HCT116 (cell line): ENCODE measurements around the gene RNGTT. TPM values are rescaled to one million over a fixed set of nuclear protein-coding genes. Genes with fewer than 3 reads are reported as not detected.

Source experiments
- ATAC-seq: fragments of 200-7000 bp; cut with Tn5 transposase; 2 replicates; pipeline ENCODE4 v1.9.1; 2020; ENCODE audit warnings: mild to moderate bottlenecking, moderate library complexity
- BruUV-seq: library from RNA; stranded (reverse); fragments of 400-500 nt; replicated peaks from 2 replicates; lab custom pipeline; 2021; lab: Mats Ljungman, UMichigan
- CTCF ChIA-PET: fragments of 300-600 bp; sonication (Branson Sonifier 250); formaldehyde crosslinking; loops from one replicate; lab custom pipeline; 2021; ENCODE audit warnings: antibody characterized with exemption; lab: Charles Lee
- POLR2A ChIA-PET: fragments of 300-600, 350-600 bp; sonication (Branson Sonifier 250); formaldehyde crosslinking; loops from one replicate; lab custom pipeline; 2021; ENCODE audit warnings: antibody characterized with exemption; lab: Charles Lee
- RAD21 ChIA-PET, 2 experiments: fragments of 300-600 bp; sonication (Branson Sonifier 250); formaldehyde crosslinking; loops; one replicate each; lab custom pipeline; 2023; ENCODE audit warnings: low total read pairs in 2 of 2; ENCODE audit not compliant: uncharacterized antibody in 2 of 2, unreplicated experiment in 2 of 2, low non-redundant PET in 1 of 2; lab: Charles Lee
- DNase-seq: peaks from one replicate; pipeline ENCODE4 v3.0.0-alpha.2; 2010; ENCODE audit warnings: low read depth, low spot score
- H2AFZ ChIP-seq: fragments of 200-600 bp; shearing (Covaris generic), sonication (generic); 2 replicates; pipeline ENCODE4 v1.6.1; 2017; ENCODE audit warnings: low read depth, mixed run types, mixed read lengths, antibody characterized with exemption, low read length; ENCODE audit not compliant: poor library complexity, severe bottlenecking
- H3K27ac ChIP-seq: 2 replicates; pipeline ENCODE4 v1.5.1; 2012; ENCODE audit warnings: low read depth, low read length
- H3K27me3 ChIP-seq: fragments of 200-600 bp; sonication (generic); 2 replicates; pipeline ENCODE4 v1.6.1; 2016; ENCODE audit warnings: mixed run types, low read length, mixed read lengths; ENCODE audit not compliant: insufficient read depth
- H3K36me3 ChIP-seq, 2 experiments: fragments of 200-500 bp in 1 of 2; fragments of 200-600 bp in 1 of 2; sonication (Bioruptor generic) in 1 of 2; sonication (generic) in 1 of 2; 2 replicates each; pipeline versions ENCODE4 v1.5.1 to v1.6.1; 2014 to 2016; ENCODE audit warnings: low read length in 2 of 2, inconsistent platforms in 1 of 2, mixed read lengths in 1 of 2, mixed run types in 1 of 2; ENCODE audit not compliant: insufficient read depth in 2 of 2, control insufficient read depth in 1 of 2
- H3K4me1 ChIP-seq, 2 experiments: fragments of 200-600 bp in 1 of 2; sonication (generic) in 1 of 2; 2 replicates each; pipeline versions ENCODE4 v1.5.1 to v1.6.1; 2012 to 2017; ENCODE audit warnings: low read length in 2 of 2, inconsistent platforms in 1 of 2, mild to moderate bottlenecking in 1 of 2, mixed read lengths in 1 of 2, mixed run types in 1 of 2, moderate library complexity in 1 of 2; ENCODE audit not compliant: insufficient read depth in 2 of 2, control insufficient read depth in 1 of 2
- H3K4me2 ChIP-seq: fragments of 200-600 bp; sonication (generic); 2 replicates; pipeline ENCODE4 v1.6.1; 2017; ENCODE audit warnings: mixed run types, low read length, mixed read lengths
- H3K4me3 ChIP-seq, 2 experiments: fragments of 200-600 bp in 1 of 2; sonication (generic) in 1 of 2; replicated peaks in 1 of 2; 2 replicates each; pipeline ENCODE4 v1.5.1; 2011 to 2016; ENCODE audit warnings: low read length in 2 of 2, control low read depth in 1 of 2, low read depth in 1 of 2, mild to moderate bottlenecking in 1 of 2, mixed read lengths in 1 of 2, mixed run types in 1 of 2
- H3K79me2 ChIP-seq: fragments of 200-600 bp; sonication (generic); 2 replicates; pipeline ENCODE4 v1.6.1; 2017; ENCODE audit warnings: mild to moderate bottlenecking, mixed run types, low read length, moderate library complexity, mixed read lengths; ENCODE audit not compliant: insufficient read depth
- H3K9ac ChIP-seq: fragments of 200-600 bp; sonication (generic); 2 replicates; pipeline ENCODE4 v1.6.1; 2016; ENCODE audit warnings: low read length, mixed read lengths
- H3K9me2 ChIP-seq: fragments of 200-600 bp; sonication (generic), shearing (Covaris generic); 2 replicates; pipeline ENCODE4 v1.6.1; 2017; ENCODE audit warnings: mixed run types, mild to moderate bottlenecking, moderate library complexity; ENCODE audit not compliant: insufficient read depth
- H3K9me3 ChIP-seq, 2 experiments: fragments of 200-500 bp in 1 of 2; fragments of 200-600 bp in 1 of 2; sonication (Bioruptor generic) in 1 of 2; sonication (generic) in 1 of 2; 2 replicates each; pipeline ENCODE4 v1.6.1; 2014 to 2017; ENCODE audit warnings: low read length in 2 of 2, mixed read lengths in 2 of 2, inconsistent platforms in 1 of 2, low read depth in 1 of 2, mild to moderate bottlenecking in 1 of 2, mixed run types in 1 of 2, moderate library complexity in 1 of 2; ENCODE audit not compliant: control insufficient read depth in 1 of 2, insufficient read depth in 1 of 2
- H4K20me1 ChIP-seq: fragments of 200-600 bp; sonication (generic), shearing (Covaris generic); 2 replicates; pipeline ENCODE4 v1.6.1; 2017; ENCODE audit warnings: mixed run types, mild to moderate bottlenecking, moderate library complexity; ENCODE audit not compliant: insufficient read depth
- ATF3 ChIP-seq: IDR thresholded peaks from 2 replicates; pipeline ENCODE4 v1.6.1; 2012
- CBX3 ChIP-seq: IDR thresholded peaks from 2 replicates; pipeline ENCODE4 v1.6.1; 2012; ENCODE audit warnings: low read depth
- CEBPB ChIP-seq: IDR thresholded peaks from 2 replicates; pipeline ENCODE4 v1.6.1; 2012; ENCODE audit warnings: low read depth
- ELF1 ChIP-seq: IDR thresholded peaks from 2 replicates; pipeline ENCODE4 v1.6.1; 2012; ENCODE audit warnings: low read depth, borderline replicate concordance
- EZH2phosphoT487 ChIP-seq: fragments of 200-600 bp; IDR thresholded peaks from 2 replicates; pipeline ENCODE4 v1.6.1; 2018; ENCODE audit warnings: antibody characterized with exemption, borderline replicate concordance
- FOSL1 ChIP-seq: IDR thresholded peaks from 2 replicates; pipeline ENCODE4 v1.6.1; 2012; ENCODE audit warnings: low read depth
- MAX ChIP-seq: IDR thresholded peaks from 2 replicates; pipeline ENCODE4 v1.6.1; 2012
- POLR2A ChIP-seq: IDR thresholded peaks from 2 replicates; pipeline ENCODE4 v1.7.0; 2011; ENCODE audit warnings: borderline replicate concordance; ENCODE audit not compliant: insufficient read depth, insufficient read length; ENCODE audit errors: extremely low read depth
- POLR2AphosphoS5 ChIP-seq: IDR thresholded peaks from 2 replicates; pipeline ENCODE4 v1.6.1; 2011; ENCODE audit warnings: mild to moderate bottlenecking, low read depth, low read length, moderate library complexity
- SIN3A ChIP-seq: IDR thresholded peaks from 2 replicates; pipeline ENCODE4 v1.6.1; 2012; ENCODE audit warnings: low read depth
- SP1 ChIP-seq: IDR thresholded peaks from 2 replicates; pipeline ENCODE4 v1.6.1; 2012; ENCODE audit warnings: low read depth
- ZBTB33 ChIP-seq: IDR thresholded peaks from 2 replicates; pipeline ENCODE4 v1.6.1; 2011; ENCODE audit warnings: mild to moderate bottlenecking, low read length, moderate library complexity; ENCODE audit not compliant: insufficient replicate concordance; ENCODE audit errors: extremely low read depth
- ZFX ChIP-seq: fragments of 450-650 bp; IDR thresholded peaks from 2 replicates; pipeline ENCODE4 v1.6.1; 2017
- ZNF274 ChIP-seq: fragments of 200-500 bp; sonication (Bioruptor generic); IDR thresholded peaks from 2 replicates; pipeline ENCODE4 v1.6.1; 2014; ENCODE audit warnings: mild to moderate bottlenecking, low read depth, low read length, inconsistent platforms
- intact Hi-C: fragments of 100-400 bp; cut with micrococcal nuclease; formaldehyde crosslinking; loops from 2 replicates; pipeline ENCODE4 v1.10.0; 2022
- total RNA-seq: library from RNA; stranded (reverse); gene quantifications from one replicate; pipeline ENCODE4 v1.2.1, GENCODE V29; 2021; ENCODE audit not compliant: unreplicated experiment
- TF ChIP-seq, protein P1 (sequence below), 3 experiments: fragments of 200-600 bp in 1 of 3; sonication (generic) in 1 of 3; IDR thresholded peaks in 2 of 3; conservative IDR thresholded peaks in 1 of 3; 2 replicates each; pipeline ENCODE4 v1.5.1; 2012 to 2017; ENCODE audit warnings: low read depth in 2 of 3, low read length in 2 of 3, antibody characterized with exemption in 1 of 3, borderline replicate concordance in 1 of 3, control low read depth in 1 of 3, mild to moderate bottlenecking in 1 of 3, mixed read lengths in 1 of 3, mixed run types in 1 of 3, moderate library complexity in 1 of 3; ENCODE audit not compliant: insufficient read depth in 1 of 3

Gene RNGTT
- total RNA-seq, 1 experiment from 2014 or later, result 23.0 TPM

DNA sequence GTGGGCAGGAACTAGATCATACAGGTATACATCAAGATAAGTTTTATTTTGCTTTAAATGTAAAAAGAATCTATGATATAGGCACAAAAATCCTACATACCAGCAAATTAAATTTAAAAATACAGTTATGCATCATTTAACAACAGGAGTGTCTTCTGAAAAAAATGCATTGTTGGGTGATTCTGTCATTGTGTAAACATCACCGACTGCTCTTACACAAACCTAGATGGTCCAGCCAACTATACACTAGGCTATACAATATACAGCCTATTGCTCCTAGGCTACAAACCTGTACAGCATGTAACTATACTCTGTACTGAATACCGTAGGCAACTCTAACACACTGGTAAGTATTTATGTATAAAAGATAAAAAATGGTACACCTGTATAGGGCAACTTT lies 139.4 kb downstream of the RNGTT start:
- intact Hi-C loops, result no loop called here
- POLR2A ChIA-PET, result no interaction called here
- H3K4me2 ChIP-seq, result no peak overlapping the region
- no peaks in the 10 kb centered on the region; a peak in 1 of 4 replicates for H3K36me3 ChIP-seq
- H4K20me1 ChIP-seq, result no peaks in the 10 kb centered on the region
- H3K4me1 ChIP-seq, result peaks cover 0 to 6% of the 10 kb centered on the region in 2 experiments; a peak in 2 of 4 replicates
- no TSS peak for BruUV-seq
- DNase-seq (no peak), ATAC-seq (no peak)
- H3K79me2 ChIP-seq, result peaks cover 12% of the 10 kb centered on the region
- H3K9me2 ChIP-seq, result no peaks in the 10 kb centered on the region
- H3K27me3 ChIP-seq, result no peaks in the 10 kb centered on the region
- no peaks in the 10 kb centered on the region for H3K9me3 ChIP-seq
- RAD21 ChIA-PET, result no interaction called here
- CTCF ChIA-PET, result no interaction called here
- H3K9ac ChIP-seq, result no peak overlapping the region
- no peak for TF ChIP-seq ELF1
- no peak for TF ChIP-seq ZNF274
- no peak for TF ChIP-seq POLR2AphosphoS5
- TF ChIP-seq POLR2A, result no peak
- H3K27ac ChIP-seq, result no peak overlapping the region
- no peak overlapping the region for H3K4me3 ChIP-seq
- no peak overlapping the region for H2AFZ ChIP-seq

DNA sequence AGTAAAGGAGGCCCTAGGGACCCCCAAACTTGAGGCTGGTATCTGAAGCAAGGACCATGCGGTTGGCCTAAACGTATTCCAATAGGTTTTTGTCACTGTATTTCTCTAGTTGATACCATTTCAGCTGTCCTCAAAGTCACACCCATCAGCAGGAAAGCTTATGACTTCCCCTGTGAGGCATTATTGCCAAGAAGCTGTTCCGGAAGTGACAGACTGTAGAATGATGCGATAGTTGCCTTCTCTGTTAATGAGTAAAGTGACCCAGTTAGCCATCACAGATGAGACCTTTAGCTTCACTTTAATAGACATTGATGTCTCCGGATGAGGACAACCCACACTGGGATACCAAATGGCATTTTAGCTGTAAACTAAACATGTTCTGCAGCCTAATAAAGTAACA lies 147.9 kb downstream of the RNGTT start:
- ChIA-PET POLR2A (no interaction called here), CTCF (interaction anchor here (0.7 kb wide), 1 partner anchor 55 kb away, joined by 3 read pairs; no protein-coding TSS in a partner anchor), RAD21 (no interaction called here)
- no peaks in the 10 kb centered on the region for H3K9me2 ChIP-seq
- H3K9ac ChIP-seq, result no peak overlapping the region
- no peak overlapping the region for H3K4me2 ChIP-seq
- H3K9me3 ChIP-seq, result no peaks in the 10 kb centered on the region
- intact Hi-C loops, result no loop called here
- H3K36me3 ChIP-seq, result no peaks in the 10 kb centered on the region
- H3K27me3 ChIP-seq, result no peaks in the 10 kb centered on the region
- H3K79me2 ChIP-seq, result no peaks in the 10 kb centered on the region; the same call in 1 of the 2 replicates
- H2AFZ ChIP-seq, result no peak overlapping the region
- H3K4me1 ChIP-seq, result peaks cover 0 to 5% of the 10 kb centered on the region in 2 experiments; a peak in 1 of 4 replicates
- ATAC-seq (no peak), DNase-seq (no peak)
- H4K20me1 ChIP-seq, result peaks cover 5% of the 10 kb centered on the region; the same call in 1 of the 2 replicates
- H3K27ac ChIP-seq, result no peak overlapping the region
- H3K4me3 ChIP-seq, result no peak overlapping the region
- no peak for TF ChIP-seq ATF3
- no peak for TF ChIP-seq SP1
- no peak for TF ChIP-seq CEBPB
- TF ChIP-seq MAX, result no peak
- TF ChIP-seq FOSL1, result no peak
- no peak for TF ChIP-seq SIN3A
- TF ChIP-seq EZH2phosphoT487, result no peak
- no peak for TF ChIP-seq ELF1
- TF ChIP-seq CBX3, result no peak
- TF ChIP-seq, protein P1, sequence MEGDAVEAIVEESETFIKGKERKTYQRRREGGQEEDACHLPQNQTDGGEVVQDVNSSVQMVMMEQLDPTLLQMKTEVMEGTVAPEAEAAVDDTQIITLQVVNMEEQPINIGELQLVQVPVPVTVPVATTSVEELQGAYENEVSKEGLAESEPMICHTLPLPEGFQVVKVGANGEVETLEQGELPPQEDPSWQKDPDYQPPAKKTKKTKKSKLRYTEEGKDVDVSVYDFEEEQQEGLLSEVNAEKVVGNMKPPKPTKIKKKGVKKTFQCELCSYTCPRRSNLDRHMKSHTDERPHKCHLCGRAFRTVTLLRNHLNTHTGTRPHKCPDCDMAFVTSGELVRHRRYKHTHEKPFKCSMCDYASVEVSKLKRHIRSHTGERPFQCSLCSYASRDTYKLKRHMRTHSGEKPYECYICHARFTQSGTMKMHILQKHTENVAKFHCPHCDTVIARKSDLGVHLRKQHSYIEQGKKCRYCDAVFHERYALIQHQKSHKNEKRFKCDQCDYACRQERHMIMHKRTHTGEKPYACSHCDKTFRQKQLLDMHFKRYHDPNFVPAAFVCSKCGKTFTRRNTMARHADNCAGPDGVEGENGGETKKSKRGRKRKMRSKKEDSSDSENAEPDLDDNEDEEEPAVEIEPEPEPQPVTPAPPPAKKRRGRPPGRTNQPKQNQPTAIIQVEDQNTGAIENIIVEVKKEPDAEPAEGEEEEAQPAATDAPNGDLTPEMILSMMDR (IDR thresholded peaks at IDR 0.05 in 2 of 3, conservative IDR thresholded peaks at IDR 0.05 in 1 of 3; ENCODE audit: borderline replicate concordance in 1 of 3, insufficient read depth in 1 of 3, low read depth in 2 of 3, low read length in 2 of 3), result no peak
- TF ChIP-seq POLR2A, result no peak
- no peak for TF ChIP-seq POLR2AphosphoS5
- TF ChIP-seq ZBTB33, result no peak
- TF ChIP-seq ZFX, result no peak
- no TSS peak for BruUV-seq
